ENCODE results near the gene MAP7. TPM values are rescaled to one million over a fixed set of nuclear protein-coding genes. Genes with fewer than 3 reads are reported as not detected.

MAP7 gene
- total RNA-seq, 2 donors from 2014 or later = 19.7 to 28.7 TPM

DNA sequence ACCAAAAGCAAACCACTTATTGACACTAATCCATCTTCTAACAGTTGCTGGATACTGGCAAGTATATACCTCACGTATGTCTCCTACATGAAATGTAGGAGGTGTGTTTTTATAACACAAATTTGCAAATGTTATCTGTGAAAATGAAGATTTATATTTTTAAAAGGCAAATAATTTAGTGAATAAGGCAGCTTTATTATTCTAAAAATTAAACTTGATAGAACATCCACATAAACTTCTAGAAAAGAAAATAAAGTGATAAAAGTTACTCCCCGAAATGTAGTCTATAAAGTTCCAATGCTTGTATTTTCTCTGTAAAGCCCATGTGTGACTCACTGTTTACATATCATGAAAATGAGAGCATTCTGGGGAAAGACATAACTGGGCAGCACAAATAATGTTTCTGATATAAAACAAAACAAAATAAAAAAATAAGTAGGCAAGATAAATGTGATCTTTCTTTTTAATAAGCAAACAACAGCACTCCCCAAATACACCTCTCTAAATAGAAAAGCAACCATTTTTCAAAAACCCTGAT, 84.4 kb downstream of the MAP7 start:
- Histone ChIP-seq H3K36me3 (replicated peaks in 1 of 2; ENCODE audit: insufficient read depth in 1 of 2, low read depth in 2 of 2) (no peaks in the 10 kb centered on the region), H3K4me3 (no peak overlapping the region), H3K9me3 (no peaks in the 10 kb centered on the region), H3K27me3 (no peaks in the 10 kb centered on the region), H3K4me1 (no peaks in the 10 kb centered on the region), H3K27ac (no peak overlapping the region)
- intact Hi-C loops (cut with DNase I) = no loop called here
- WGBS, 2 donors = 55 to 75% methylated on average over 2 of the region's 2 CpGs
- DNase-seq (no peak), ATAC-seq (no peak)
- no peak for TF ChIP-seq POLR2A (IDR thresholded peaks at IDR 0.05)
- TF ChIP-seq CTCF (IDR thresholded peaks at IDR 0.05) = no peak

DNA sequence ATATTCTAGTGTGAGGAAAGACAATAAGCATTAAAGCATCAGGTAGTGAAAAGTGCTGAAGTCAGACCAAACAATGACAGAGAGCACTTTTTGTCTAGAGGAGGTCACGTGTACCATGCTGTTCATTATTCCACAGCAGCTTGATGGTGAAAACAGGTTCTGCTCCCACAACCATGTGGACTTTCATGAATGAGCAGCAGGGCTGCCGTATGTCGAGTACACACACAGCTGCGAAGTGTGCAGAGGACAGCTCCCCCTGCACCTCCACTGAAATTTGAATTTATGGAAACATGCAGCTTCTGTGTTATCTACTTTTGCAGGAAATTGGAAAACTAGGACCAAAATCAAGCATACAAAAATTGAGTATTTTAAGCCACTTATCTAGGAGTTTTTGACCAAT, 85.3 kb downstream of the MAP7 start:
- Histone ChIP-seq H3K36me3 (replicated peaks in 1 of 2; ENCODE audit: insufficient read depth in 1 of 2, low read depth in 2 of 2) (no peaks in the 10 kb centered on the region), H3K27me3 (no peaks in the 10 kb centered on the region), H3K4me1 (no peaks in the 10 kb centered on the region), H3K27ac (no peak overlapping the region), H3K4me3 (no peak overlapping the region), H3K9me3 (no peaks in the 10 kb centered on the region)
- intact Hi-C loops (cut with DNase I) = no loop called here
- TF ChIP-seq POLR2A (IDR thresholded peaks at IDR 0.05) = no peak
- no peak for TF ChIP-seq CTCF (IDR thresholded peaks at IDR 0.05)
- WGBS, 2 donors = 75 to 81% methylated on average over 4 of the region's 4 CpGs
- DNase-seq = no peak
- ATAC-seq = no peak

DNA sequence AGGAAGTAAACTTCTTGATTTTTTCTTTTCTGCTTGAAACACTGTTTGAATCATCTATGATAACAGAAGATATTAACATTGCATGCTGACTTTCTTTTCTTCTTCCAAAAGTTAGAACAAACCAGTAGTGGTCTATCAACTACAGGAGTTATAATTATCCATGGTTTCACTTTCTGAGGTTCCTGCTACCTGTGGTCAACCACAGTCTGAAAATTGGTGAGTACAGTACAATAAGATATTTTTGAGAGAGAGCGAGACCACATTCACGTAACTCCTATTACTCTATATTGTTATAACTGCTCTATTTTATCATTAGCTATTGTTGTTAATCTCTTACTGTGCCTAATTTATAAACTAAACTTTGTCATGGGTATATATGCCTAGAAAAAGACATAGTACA, 86.1 kb downstream of the MAP7 start:
- Histone ChIP-seq H3K27ac (no peak overlapping the region), H3K4me1 (no peaks in the 10 kb centered on the region), H3K27me3 (no peaks in the 10 kb centered on the region), H3K4me3 (no peak overlapping the region), H3K9me3 (no peaks in the 10 kb centered on the region), H3K36me3 (replicated peaks in 1 of 2; ENCODE audit: insufficient read depth in 1 of 2, low read depth in 2 of 2) (no peaks in the 10 kb centered on the region)
- no peak for TF ChIP-seq POLR2A (IDR thresholded peaks at IDR 0.05)
- TF ChIP-seq CTCF (IDR thresholded peaks at IDR 0.05) = no peak
- 86 to 87% methylated on average over 2 of the region's 2 CpGs for WGBS, 2 donors
- intact Hi-C loops (cut with DNase I) = no loop called here
- DNase-seq (no peak), ATAC-seq (no peak)

DNA sequence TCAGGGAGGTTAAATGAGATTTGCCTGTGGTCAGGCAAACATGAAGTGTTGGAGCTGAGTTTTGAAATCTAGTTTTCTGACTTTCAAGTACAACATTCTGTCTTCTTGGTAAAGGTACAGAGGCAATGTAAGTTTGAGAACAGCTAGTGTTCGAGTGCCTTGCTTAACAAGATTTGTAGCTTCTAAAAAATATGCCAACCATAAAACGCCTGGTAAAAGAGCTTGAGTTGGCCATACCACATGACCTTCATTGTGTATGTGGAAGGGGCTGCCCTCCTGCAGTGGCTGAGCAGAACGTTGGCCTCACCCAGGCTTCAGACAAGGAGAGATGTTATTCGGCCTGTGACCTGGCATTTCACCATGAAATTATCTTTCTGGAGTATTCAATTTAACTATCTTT, 86.5 kb downstream of the MAP7 start:
- ATAC-seq (no peak), DNase-seq (no peak)
- TF ChIP-seq POLR2A (IDR thresholded peaks at IDR 0.05) (no peak), CTCF (IDR thresholded peaks at IDR 0.05) (no peak)
- H3K27ac ChIP-seq = no peak overlapping the region
- no peaks in the 10 kb centered on the region for H3K9me3 ChIP-seq
- no peaks in the 10 kb centered on the region for H3K4me1 ChIP-seq
- 67 to 73% methylated on average over 4 of the region's 4 CpGs for WGBS, 2 donors
- intact Hi-C loops (cut with DNase I) = no loop called here
- no peaks in the 10 kb centered on the region for H3K36me3 ChIP-seq (replicated peaks in 1 of 2; ENCODE audit: insufficient read depth in 1 of 2, low read depth in 2 of 2)
- H3K4me3 ChIP-seq = no peak overlapping the region
- H3K27me3 ChIP-seq = no peaks in the 10 kb centered on the region

- H3K4me3 ChIP-seq = no peak overlapping the region
- H3K36me3 ChIP-seq (replicated peaks in 1 of 2; ENCODE audit: insufficient read depth in 1 of 2, low read depth in 2 of 2) = no peaks in the 10 kb centered on the region
- H3K27me3 ChIP-seq = no peaks in the 10 kb centered on the region
- no peak for TF ChIP-seq POLR2A (IDR thresholded peaks at IDR 0.05)
- no peak for TF ChIP-seq CTCF (IDR thresholded peaks at IDR 0.05)
- no peaks in the 10 kb centered on the region for H3K9me3 ChIP-seq
- peaks cover 31% of the 10 kb centered on the region for H3K4me1 ChIP-seq
- no peak for DNase-seq
- ATAC-seq = no peak
- no peak overlapping the region for H3K27ac ChIP-seq
- intact Hi-C loops (cut with DNase I) = no loop called here
- 77 to 81% methylated on average over 2 of the region's 2 CpGs for WGBS, 2 donors
Observed at GRCh38 chr6:136446579-136447187, 103.5 kb downstream of the MAP7 start.
